Astrocyte of the spinal cord (primary cell): ENCODE data around the gene ANKMY1.
A peak's percentile ranks its signal among the peaks of the same experiment; 100 is the strongest.

Experiments
- DNase-seq: peaks from one replicate; pipeline ENCODE4 v3.0.0; 2011; ENCODE audit warnings: low read depth, low spot score
- H3K4me3 ChIP-seq: 2 replicates; pipeline ENCODE4 v1.5.1; 2011; ENCODE audit warnings: low read depth, mild to moderate bottlenecking, low read length, moderate library complexity
- CTCF ChIP-seq: IDR thresholded peaks from 2 replicates; pipeline ENCODE4 v1.5.1; 2012; ENCODE audit warnings: low read depth, mild to moderate bottlenecking, low read length, inconsistent platforms
- in situ Hi-C: cut with HindIII; loops from 2 replicates; pipeline ENCODE4 v1.10.0; 2017; ENCODE audit warnings: low sequenced_read_pairs

The ANKMY1 gene

GRCh38 chr2:240455647-240456446 lies 101.9 kb downstream of the ANKMY1 start:
- no peak for TF ChIP-seq CTCF
- H3K4me3 ChIP-seq, result no peak overlapping the region
- DNase-seq, result no peak
- in situ Hi-C loops, result no loop called here

GRCh38 chr2:240455272-240455646 lies 102.5 kb downstream of the ANKMY1 start:
- DNase-seq, result no peak
- H3K4me3 ChIP-seq, result no peak overlapping the region
- TF ChIP-seq CTCF, result no peak
- in situ Hi-C loops, result no loop called here

GRCh38 chr2:240454106-240454901 lies 103.5 kb downstream of the ANKMY1 start:
- peak overlapping the region; percentile 17 for H3K4me3 ChIP-seq

GRCh38 chr2:240453461-240454105 lies 104.2 kb downstream of the ANKMY1 start:
- peak overlapping the region; percentile 17 for H3K4me3 ChIP-seq
- in situ Hi-C loops, result no loop called here
- TF ChIP-seq CTCF, result no peak
- no peak for DNase-seq

More at GRCh38 chr2:240454106-240454901, 103.5 kb downstream of the ANKMY1 start:
- no peak for DNase-seq
- in situ Hi-C loops, result no loop called here
- TF ChIP-seq CTCF, result no peak

- TF ChIP-seq CTCF, result no peak
- peak overlapping the region; percentile 39 for H3K4me3 ChIP-seq
- in situ Hi-C loops, result no loop called here
- DNase-seq, result peak; percentile 25
Measured at GRCh38 chr2:240452462-240453256, 105.1 kb downstream of the ANKMY1 start.

GRCh38 chr2:240451791-240452461 lies 105.9 kb downstream of the ANKMY1 start:
- TF ChIP-seq CTCF, result no peak
- no peak for DNase-seq
- peak overlapping the region; percentile 37 for H3K4me3 ChIP-seq
- in situ Hi-C loops, result no loop called here
